ENCODE results near the gene SLC8B1. TPM values are rescaled to one million over a fixed set of nuclear protein-coding genes. Genes with fewer than 3 reads are reported as not detected.

SLC8B1 gene
- total RNA-seq, 1 experiment from 2014 or later, result 30.9 TPM

GRCh38 chr12:113271853-113272561, 62.9 kb downstream of the SLC8B1 start:
- H3K4me3 ChIP-seq (replicated peaks in 1 of 2; ENCODE audit: low read depth in 1 of 2, low read length in 2 of 2), result no peak overlapping the region
- no peaks in the 10 kb centered on the region for H3K4me1 ChIP-seq (ENCODE audit: control insufficient read depth in 1 of 2, insufficient read depth in 2 of 2, low read length in 2 of 2)
- ATAC-seq (no peak), DNase-seq (ENCODE audit: low read depth, low spot score) (no peak)
- no peaks in the 10 kb centered on the region for H3K9me3 ChIP-seq (ENCODE audit: control insufficient read depth in 1 of 2, insufficient read depth in 1 of 2, low read depth in 1 of 2, low read length in 2 of 2)
- no peaks in the 10 kb centered on the region for H3K9me2 ChIP-seq (ENCODE audit: insufficient read depth)
- no peak overlapping the region for H3K4me2 ChIP-seq (ENCODE audit: low read length)
- no TSS peak for BruUV-seq (replicated peaks)
- TF ChIP-seq, protein P1, sequence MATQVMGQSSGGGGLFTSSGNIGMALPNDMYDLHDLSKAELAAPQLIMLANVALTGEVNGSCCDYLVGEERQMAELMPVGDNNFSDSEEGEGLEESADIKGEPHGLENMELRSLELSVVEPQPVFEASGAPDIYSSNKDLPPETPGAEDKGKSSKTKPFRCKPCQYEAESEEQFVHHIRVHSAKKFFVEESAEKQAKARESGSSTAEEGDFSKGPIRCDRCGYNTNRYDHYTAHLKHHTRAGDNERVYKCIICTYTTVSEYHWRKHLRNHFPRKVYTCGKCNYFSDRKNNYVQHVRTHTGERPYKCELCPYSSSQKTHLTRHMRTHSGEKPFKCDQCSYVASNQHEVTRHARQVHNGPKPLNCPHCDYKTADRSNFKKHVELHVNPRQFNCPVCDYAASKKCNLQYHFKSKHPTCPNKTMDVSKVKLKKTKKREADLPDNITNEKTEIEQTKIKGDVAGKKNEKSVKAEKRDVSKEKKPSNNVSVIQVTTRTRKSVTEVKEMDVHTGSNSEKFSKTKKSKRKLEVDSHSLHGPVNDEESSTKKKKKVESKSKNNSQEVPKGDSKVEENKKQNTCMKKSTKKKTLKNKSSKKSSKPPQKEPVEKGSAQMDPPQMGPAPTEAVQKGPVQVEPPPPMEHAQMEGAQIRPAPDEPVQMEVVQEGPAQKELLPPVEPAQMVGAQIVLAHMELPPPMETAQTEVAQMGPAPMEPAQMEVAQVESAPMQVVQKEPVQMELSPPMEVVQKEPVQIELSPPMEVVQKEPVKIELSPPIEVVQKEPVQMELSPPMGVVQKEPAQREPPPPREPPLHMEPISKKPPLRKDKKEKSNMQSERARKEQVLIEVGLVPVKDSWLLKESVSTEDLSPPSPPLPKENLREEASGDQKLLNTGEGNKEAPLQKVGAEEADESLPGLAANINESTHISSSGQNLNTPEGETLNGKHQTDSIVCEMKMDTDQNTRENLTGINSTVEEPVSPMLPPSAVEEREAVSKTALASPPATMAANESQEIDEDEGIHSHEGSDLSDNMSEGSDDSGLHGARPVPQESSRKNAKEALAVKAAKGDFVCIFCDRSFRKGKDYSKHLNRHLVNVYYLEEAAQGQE (IDR thresholded peaks at IDR 0.05; ENCODE audit: low read depth), result no peak
- TF ChIP-seq FOSL1 (IDR thresholded peaks at IDR 0.05; ENCODE audit: low read depth), result no peak
- TF ChIP-seq SP1 (IDR thresholded peaks at IDR 0.05; ENCODE audit: low read depth), result no peak
- TF ChIP-seq POLR2AphosphoS5 (IDR thresholded peaks at IDR 0.05; ENCODE audit: low read depth, low read length), result no peak
- no peak for TF ChIP-seq YY1 (IDR thresholded peaks at IDR 0.05; ENCODE audit: extremely low read depth, insufficient replicate concordance, low read depth, low read length)
- TF ChIP-seq ATF3 (IDR thresholded peaks at IDR 0.05), result no peak
- TF ChIP-seq EGR1 (IDR thresholded peaks at IDR 0.05; ENCODE audit: low read depth), result no peak
- TF ChIP-seq TCF7L2 (IDR thresholded peaks at IDR 0.05; ENCODE audit: borderline replicate concordance, extremely low read depth, insufficient read depth, insufficient read length), result no peak
- TF ChIP-seq EZH2 (IDR thresholded peaks at IDR 0.05), result no peak
- no peak for TF ChIP-seq ELF1 (IDR thresholded peaks at IDR 0.05; ENCODE audit: borderline replicate concordance, low read depth)
- no peak for TF ChIP-seq ZNF274 (IDR thresholded peaks at IDR 0.05; ENCODE audit: low read depth, low read length)
- TF ChIP-seq ZFX (IDR thresholded peaks at IDR 0.05), result no peak
- TF ChIP-seq CEBPB (IDR thresholded peaks at IDR 0.05; ENCODE audit: low read depth), result no peak
- TF ChIP-seq, protein P2, sequence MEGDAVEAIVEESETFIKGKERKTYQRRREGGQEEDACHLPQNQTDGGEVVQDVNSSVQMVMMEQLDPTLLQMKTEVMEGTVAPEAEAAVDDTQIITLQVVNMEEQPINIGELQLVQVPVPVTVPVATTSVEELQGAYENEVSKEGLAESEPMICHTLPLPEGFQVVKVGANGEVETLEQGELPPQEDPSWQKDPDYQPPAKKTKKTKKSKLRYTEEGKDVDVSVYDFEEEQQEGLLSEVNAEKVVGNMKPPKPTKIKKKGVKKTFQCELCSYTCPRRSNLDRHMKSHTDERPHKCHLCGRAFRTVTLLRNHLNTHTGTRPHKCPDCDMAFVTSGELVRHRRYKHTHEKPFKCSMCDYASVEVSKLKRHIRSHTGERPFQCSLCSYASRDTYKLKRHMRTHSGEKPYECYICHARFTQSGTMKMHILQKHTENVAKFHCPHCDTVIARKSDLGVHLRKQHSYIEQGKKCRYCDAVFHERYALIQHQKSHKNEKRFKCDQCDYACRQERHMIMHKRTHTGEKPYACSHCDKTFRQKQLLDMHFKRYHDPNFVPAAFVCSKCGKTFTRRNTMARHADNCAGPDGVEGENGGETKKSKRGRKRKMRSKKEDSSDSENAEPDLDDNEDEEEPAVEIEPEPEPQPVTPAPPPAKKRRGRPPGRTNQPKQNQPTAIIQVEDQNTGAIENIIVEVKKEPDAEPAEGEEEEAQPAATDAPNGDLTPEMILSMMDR (IDR thresholded peaks at IDR 0.05 in 2 of 3, conservative IDR thresholded peaks at IDR 0.05 in 1 of 3; ENCODE audit: borderline replicate concordance in 1 of 3, insufficient read depth in 1 of 3, low read depth in 2 of 3, low read length in 2 of 3), result no peak
- no peak for TF ChIP-seq SRF (IDR thresholded peaks at IDR 0.05; ENCODE audit: low read depth)
- TF ChIP-seq EZH2phosphoT487 (IDR thresholded peaks at IDR 0.05; ENCODE audit: borderline replicate concordance), result no peak
- RAD21 ChIA-PET (ENCODE audit: low non-redundant PET in 1 of 2, low total read pairs in 2 of 2, uncharacterized antibody in 2 of 2, unreplicated experiment in 2 of 2), result no interaction called here
- peaks cover 0 to 5% of the 10 kb centered on the region in 2 experiments; a peak in 1 of 4 replicates for H3K36me3 ChIP-seq (ENCODE audit: control insufficient read depth in 1 of 2, insufficient read depth in 2 of 2, low read length in 2 of 2)
- POLR2A ChIA-PET, result no interaction called here
- intact Hi-C loops (cut with micrococcal nuclease), result no loop called here
- no peaks in the 10 kb centered on the region for H3K79me2 ChIP-seq (ENCODE audit: insufficient read depth, low read length)
- H3K9ac ChIP-seq (ENCODE audit: low read length), result no peak overlapping the region
- CTCF ChIA-PET, result no interaction called here
- H4K20me1 ChIP-seq (ENCODE audit: insufficient read depth), result no peaks in the 10 kb centered on the region
- no peaks in the 10 kb centered on the region for H3K27me3 ChIP-seq (ENCODE audit: insufficient read depth, low read length)
- H3K27ac ChIP-seq (ENCODE audit: low read depth, low read length), result no peak overlapping the region
- no peak overlapping the region for H2AFZ ChIP-seq (ENCODE audit: low read depth, low read length, poor library complexity, severe bottlenecking)
